ENCODE measurements around the gene SEMA7A.

Gene SEMA7A

GRCh38 chr15:74411686-74412085, 22.1 kb downstream of the SEMA7A start:
- Histone ChIP-seq H3K4me3 (ENCODE audit: low read length) (no peak overlapping the region), H3K36me3 (ENCODE audit: control insufficient read depth, low read length) (no peaks in the 10 kb centered on the region), H3K4me1 (ENCODE audit: control insufficient read depth, low read length) (no peaks in the 10 kb centered on the region)

DNA sequence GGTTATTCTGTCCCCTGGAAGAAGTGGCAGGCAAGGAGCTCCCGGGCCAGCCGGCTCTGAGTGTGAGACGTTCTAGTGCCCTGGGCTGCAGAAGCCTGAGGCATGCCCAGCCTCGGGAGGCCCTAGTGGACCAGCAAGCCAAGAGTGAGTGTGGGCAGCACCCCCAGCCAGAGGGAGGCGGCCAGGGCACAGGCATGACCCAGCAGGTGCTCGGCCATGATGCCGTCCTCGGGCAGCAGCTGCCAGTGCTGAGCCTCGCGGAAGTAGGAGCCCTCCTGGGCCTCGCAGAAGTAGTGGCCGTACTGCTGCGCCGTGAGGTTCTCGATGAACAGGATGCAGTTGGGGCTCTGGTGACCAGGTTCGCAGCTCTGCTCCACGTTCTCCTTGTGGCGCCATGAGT, 23.3 kb downstream of the SEMA7A start:
- Histone ChIP-seq H3F3A (ENCODE audit: control insufficient read depth, insufficient read depth) (no peaks in the 10 kb centered on the region), H3K79me2 (ENCODE audit: control insufficient read depth, low read length) (no peaks in the 10 kb centered on the region), H3K9me3 (ENCODE audit: control insufficient read depth, insufficient read depth, low read length) (no peaks in the 10 kb centered on the region), H4K20me1 (ENCODE audit: control insufficient read depth, insufficient read depth, low read depth, low read length) (peaks cover 21% of the 10 kb centered on the region), H3K9me2 (replicated peaks; ENCODE audit: control insufficient read depth, low read length) (no peaks in the 10 kb centered on the region), H3K27ac (ENCODE audit: low read depth, low read length) (no peak overlapping the region), H3K36me3 (ENCODE audit: control insufficient read depth, low read length) (no peaks in the 10 kb centered on the region), H3K4me1 (ENCODE audit: control insufficient read depth, low read length) (no peaks in the 10 kb centered on the region), H3K4me2 (ENCODE audit: low read length) (no peak overlapping the region), H3K27me3 (ENCODE audit: control insufficient read depth, low read length) (peaks cover 91% of the 10 kb centered on the region), H3K4me3 (ENCODE audit: low read length) (no peak overlapping the region)
- no peak for TF ChIP-seq EZH2phosphoT487 (IDR thresholded peaks at IDR 0.05; ENCODE audit: borderline replicate concordance, low read length)
- TF ChIP-seq, protein P1, sequence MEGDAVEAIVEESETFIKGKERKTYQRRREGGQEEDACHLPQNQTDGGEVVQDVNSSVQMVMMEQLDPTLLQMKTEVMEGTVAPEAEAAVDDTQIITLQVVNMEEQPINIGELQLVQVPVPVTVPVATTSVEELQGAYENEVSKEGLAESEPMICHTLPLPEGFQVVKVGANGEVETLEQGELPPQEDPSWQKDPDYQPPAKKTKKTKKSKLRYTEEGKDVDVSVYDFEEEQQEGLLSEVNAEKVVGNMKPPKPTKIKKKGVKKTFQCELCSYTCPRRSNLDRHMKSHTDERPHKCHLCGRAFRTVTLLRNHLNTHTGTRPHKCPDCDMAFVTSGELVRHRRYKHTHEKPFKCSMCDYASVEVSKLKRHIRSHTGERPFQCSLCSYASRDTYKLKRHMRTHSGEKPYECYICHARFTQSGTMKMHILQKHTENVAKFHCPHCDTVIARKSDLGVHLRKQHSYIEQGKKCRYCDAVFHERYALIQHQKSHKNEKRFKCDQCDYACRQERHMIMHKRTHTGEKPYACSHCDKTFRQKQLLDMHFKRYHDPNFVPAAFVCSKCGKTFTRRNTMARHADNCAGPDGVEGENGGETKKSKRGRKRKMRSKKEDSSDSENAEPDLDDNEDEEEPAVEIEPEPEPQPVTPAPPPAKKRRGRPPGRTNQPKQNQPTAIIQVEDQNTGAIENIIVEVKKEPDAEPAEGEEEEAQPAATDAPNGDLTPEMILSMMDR (IDR thresholded peaks at IDR 0.05; ENCODE audit: low read depth, low read length, poor library complexity, severe bottlenecking) = no peak

More at GRCh38 chr15:74411686-74412085, 22.1 kb downstream of the SEMA7A start:
- Histone ChIP-seq H3F3A (ENCODE audit: control insufficient read depth, insufficient read depth) (no peaks in the 10 kb centered on the region), H3K27me3 (ENCODE audit: control insufficient read depth, low read length) (peaks cover 91% of the 10 kb centered on the region), H3K27ac (ENCODE audit: low read depth, low read length) (no peak overlapping the region), H3K9me2 (replicated peaks; ENCODE audit: control insufficient read depth, low read length) (no peaks in the 10 kb centered on the region), H3K4me2 (ENCODE audit: low read length) (no peak overlapping the region), H4K20me1 (ENCODE audit: control insufficient read depth, insufficient read depth, low read depth, low read length) (peaks cover 24% of the 10 kb centered on the region), H3K9me3 (ENCODE audit: control insufficient read depth, insufficient read depth, low read length) (no peaks in the 10 kb centered on the region), H3K79me2 (ENCODE audit: control insufficient read depth, low read length) (no peaks in the 10 kb centered on the region)
- TF ChIP-seq, protein P1 (IDR thresholded peaks at IDR 0.05; ENCODE audit: low read depth, low read length, poor library complexity, severe bottlenecking) = no peak
- no peak for TF ChIP-seq EZH2phosphoT487 (IDR thresholded peaks at IDR 0.05; ENCODE audit: borderline replicate concordance, low read length)

- no peaks in the 10 kb centered on the region for H3K9me2 ChIP-seq (replicated peaks; ENCODE audit: control insufficient read depth, low read length)
- H3F3A ChIP-seq (ENCODE audit: control insufficient read depth, insufficient read depth) = no peaks in the 10 kb centered on the region
- H3K27ac ChIP-seq (ENCODE audit: low read depth, low read length) = no peak overlapping the region
- peaks cover 6% of the 10 kb centered on the region for H3K4me1 ChIP-seq (ENCODE audit: control insufficient read depth, low read length)
- H3K79me2 ChIP-seq (ENCODE audit: control insufficient read depth, low read length) = no peaks in the 10 kb centered on the region
- peaks cover 89% of the 10 kb centered on the region for H3K27me3 ChIP-seq (ENCODE audit: control insufficient read depth, low read length)
- no peak overlapping the region for H3K4me2 ChIP-seq (ENCODE audit: low read length)
- H3K36me3 ChIP-seq (ENCODE audit: control insufficient read depth, low read length) = no peaks in the 10 kb centered on the region
- no peak for TF ChIP-seq EZH2phosphoT487 (IDR thresholded peaks at IDR 0.05; ENCODE audit: borderline replicate concordance, low read length)
- TF ChIP-seq, protein P1 (IDR thresholded peaks at IDR 0.05; ENCODE audit: low read depth, low read length, poor library complexity, severe bottlenecking) = no peak
- H3K4me3 ChIP-seq (ENCODE audit: low read length) = no peak overlapping the region
- peaks cover 21% of the 10 kb centered on the region for H4K20me1 ChIP-seq (ENCODE audit: control insufficient read depth, insufficient read depth, low read depth, low read length)
- H3K9me3 ChIP-seq (ENCODE audit: control insufficient read depth, insufficient read depth, low read length) = no peaks in the 10 kb centered on the region
Measured at GRCh38 chr15:74409225-74409624, 24.5 kb downstream of the SEMA7A start.
